MG63 (cell line): ENCODE measurements around the gene DLL4. TPM values are rescaled to one million over a fixed set of nuclear protein-coding genes. Genes with fewer than 3 reads are reported as not detected.
A peak's percentile ranks its signal among the peaks of the same experiment; 100 is the strongest.
"Not testable (repeated sequence)": the region's sequence is repeated elsewhere in the genome, so short reads cannot be mapped to it uniquely, and the experiment has no call there.

ENCODE experiments used
- DNase-seq: peaks from one replicate; pipeline ENCODE4 v3.0.0-alpha.2; 2020
- H3K27me3 ChIP-seq: fragments of 250-450 bp; sonication (Bioruptor Pico); 2 replicates; pipeline ENCODE4 v1.5.1; 2020; ENCODE audit warnings: mild to moderate bottlenecking, moderate library complexity
- H3K36me3 ChIP-seq: fragments of 250-450 bp; sonication (Bioruptor Pico); 2 replicates; pipeline ENCODE4 v1.5.1; 2020; ENCODE audit warnings: mild to moderate bottlenecking, moderate library complexity
- H3K4me3 ChIP-seq: fragments of 250-450 bp; sonication (Bioruptor Pico); 2 replicates; pipeline ENCODE4 v1.5.1; 2020; ENCODE audit warnings: mild to moderate bottlenecking, moderate library complexity
- H3K9me3 ChIP-seq: fragments of 250-450 bp; sonication (Bioruptor Pico); 2 replicates; pipeline ENCODE4 v1.5.1; 2020; ENCODE audit warnings: mild to moderate bottlenecking, moderate library complexity
- total RNA-seq: library from RNA; depleted of rRNA; stranded (reverse); fragments of >200 nt; shearing (Covaris generic); gene quantifications from 2 replicates; pipeline ENCODE4 v1.2.3, GENCODE V29; 2014; ENCODE audit warnings: low replicate concordance

The DLL4 gene
- total RNA-seq, 1 experiment from 2014 or later, result not detected

DNA sequence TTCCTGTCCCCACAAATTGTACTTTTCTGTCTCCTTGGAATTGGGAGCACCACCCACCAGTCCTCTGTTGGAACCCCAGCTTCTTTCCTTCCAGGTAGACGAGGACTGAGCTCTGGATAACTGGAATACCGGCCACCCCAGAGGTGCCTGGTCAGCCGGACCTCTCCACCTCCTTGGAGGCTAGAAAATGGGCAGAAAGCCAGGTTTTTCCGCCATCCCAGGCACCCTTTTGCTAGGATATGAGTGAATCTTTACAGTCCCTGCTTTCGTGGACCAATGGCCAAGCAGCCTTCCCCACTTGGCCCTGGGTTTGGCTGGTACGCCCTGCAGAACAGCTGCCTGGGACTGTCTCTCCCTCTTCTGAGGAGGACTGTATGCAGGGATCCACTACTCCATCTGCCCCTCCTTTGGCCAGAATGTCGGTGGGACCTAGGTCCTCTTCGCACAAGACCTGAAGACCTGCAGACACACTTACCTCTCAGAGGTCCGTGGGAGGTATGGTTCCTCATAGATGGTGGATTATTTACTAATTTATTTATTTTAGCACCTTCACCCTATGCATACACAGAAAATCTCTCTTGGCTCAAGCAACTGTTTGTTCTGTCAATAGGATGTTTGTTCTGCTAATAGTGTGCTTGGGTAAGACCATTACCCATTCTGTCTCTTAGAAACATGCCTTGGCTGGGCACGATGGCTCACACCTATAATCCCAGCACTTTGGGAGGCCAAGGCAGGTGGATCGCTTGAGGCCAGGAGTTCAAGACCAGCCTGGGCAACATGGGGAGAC lies 15.6 kb downstream of the DLL4 start:
- Histone ChIP-seq H3K4me3 (no peak overlapping the region), H3K27me3 (no peaks in the 10 kb centered on the region), H3K9me3 (no peaks in the 10 kb centered on the region), H3K36me3 (no peaks in the 10 kb centered on the region)
- DNase-seq, result no peak

DNA sequence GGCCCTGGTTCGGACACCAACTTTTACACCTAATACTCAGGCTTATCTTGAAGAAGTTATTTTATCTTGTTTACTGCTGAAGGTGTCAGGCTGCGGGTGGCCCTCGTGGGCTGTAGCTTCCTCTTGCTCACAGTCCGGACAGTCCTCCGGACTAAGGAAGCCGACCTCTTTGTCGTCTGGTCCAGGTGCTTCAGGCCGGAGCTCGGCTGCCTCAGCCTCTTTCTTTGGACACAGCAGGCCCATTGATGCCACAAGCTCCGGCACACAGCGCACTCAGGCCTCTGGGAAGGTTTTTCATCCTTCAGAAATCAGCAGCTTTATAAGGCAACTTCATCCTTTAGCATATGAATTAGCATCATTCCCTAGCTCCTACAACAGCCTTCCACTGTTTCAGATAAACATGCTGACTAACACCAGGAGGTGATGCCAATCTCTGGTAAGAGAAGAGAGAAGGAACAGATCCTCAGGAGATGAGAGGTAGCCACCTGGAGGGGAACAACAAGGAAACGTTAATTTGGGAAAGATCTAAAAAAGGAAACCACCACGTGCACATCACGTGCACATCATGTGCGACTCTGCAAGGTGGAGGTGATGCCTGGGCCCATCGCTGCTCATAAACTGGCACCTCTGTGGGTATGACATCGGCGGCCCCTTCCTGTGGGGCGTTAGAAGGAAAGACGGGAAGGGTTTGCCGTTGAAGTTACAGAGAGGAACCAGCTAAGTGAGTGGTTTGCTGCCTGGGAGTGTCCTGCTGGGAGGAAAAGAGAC lies 19.8 kb downstream of the DLL4 start:
- H3K27me3 ChIP-seq, result no peaks in the 10 kb centered on the region
- DNase-seq, result no peak
- H3K4me3 ChIP-seq, result no peak overlapping the region
- no peaks in the 10 kb centered on the region for H3K36me3 ChIP-seq
- no peaks in the 10 kb centered on the region for H3K9me3 ChIP-seq

DNA sequence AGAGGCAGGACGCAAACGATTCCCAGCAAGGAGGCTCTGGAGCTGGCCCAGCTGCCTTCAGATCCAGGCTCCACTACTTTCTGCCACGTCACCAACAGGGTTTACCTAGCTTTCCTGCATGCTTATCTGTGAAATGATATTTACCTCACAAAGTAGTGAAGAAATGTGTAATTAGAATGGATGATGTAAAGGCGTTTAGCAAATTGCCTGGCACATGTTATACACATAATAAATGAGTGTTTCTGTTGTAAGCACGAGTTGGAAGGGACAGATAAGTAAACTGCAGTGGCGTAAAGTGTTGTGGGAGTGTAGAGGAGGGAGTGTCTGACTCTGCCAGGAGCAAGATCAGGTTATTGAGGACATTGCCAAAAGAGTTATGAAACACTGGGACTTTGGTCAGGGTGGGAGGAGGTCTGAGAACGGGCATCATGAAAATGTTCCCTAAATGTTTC lies 20.6 kb downstream of the DLL4 start:
- no peak for DNase-seq
- peaks cover under 1% of the 10 kb centered on the region; the same call in 1 of the 2 replicates for H3K36me3 ChIP-seq
- no peak overlapping the region for H3K4me3 ChIP-seq
- no peaks in the 10 kb centered on the region for H3K27me3 ChIP-seq
- H3K9me3 ChIP-seq, result no peaks in the 10 kb centered on the region

DNA sequence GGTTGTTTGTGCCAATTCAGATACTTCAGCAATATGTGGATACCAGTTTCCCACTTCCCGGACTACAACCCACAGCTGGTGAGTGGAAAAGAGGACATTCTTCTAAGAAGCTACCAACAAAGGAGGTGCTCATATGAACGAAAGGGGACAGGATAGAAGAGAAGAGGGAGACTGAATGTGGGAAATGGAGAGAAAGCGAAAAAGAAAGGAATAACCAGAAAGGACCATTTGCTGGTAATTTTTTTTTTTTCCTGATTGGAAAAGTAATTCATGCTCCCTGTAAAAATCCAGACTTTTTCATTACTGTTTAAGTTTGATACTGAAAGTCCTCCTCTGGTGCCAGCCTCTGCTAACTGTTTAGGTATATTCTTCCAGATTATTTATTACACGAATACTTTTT lies 22.6 kb downstream of the DLL4 start:
- Histone ChIP-seq H3K9me3 (no peaks in the 10 kb centered on the region), H3K36me3 (peaks cover 15% of the 10 kb centered on the region), H3K4me3 (no peak overlapping the region; the same call in 1 of the 2 replicates), H3K27me3 (no peaks in the 10 kb centered on the region)
- no peak for DNase-seq

DNA sequence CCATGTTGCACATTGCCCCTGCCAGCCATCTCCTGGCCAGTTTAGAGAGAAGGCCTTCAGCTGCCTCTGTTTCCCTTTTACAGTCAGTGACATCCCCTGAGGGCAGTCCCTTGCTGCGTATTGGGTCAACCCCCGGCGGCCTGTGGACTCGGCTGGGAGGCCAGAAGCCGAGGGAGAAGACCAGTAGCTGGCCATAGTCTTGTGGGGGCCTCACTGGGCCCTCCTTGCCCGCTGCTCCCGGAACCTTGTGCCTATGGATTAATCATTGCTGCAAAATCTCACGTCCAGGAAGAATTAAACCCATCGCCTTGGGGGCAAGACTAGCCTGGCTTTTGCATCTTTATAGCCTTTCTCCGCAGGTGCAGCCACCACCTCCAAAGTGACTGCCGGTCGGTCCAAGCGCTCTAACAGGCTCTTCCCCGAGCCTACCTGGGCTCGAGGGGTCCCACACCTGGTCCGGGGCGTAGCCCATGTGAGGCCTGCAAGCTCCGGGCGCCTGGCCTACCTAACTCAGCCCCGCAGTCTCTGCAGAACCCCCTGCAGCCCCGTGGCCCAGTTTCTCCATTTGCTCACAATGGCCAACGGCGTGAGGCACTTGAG lies 23.3 kb downstream of the DLL4 start:
- no peak for DNase-seq
- H3K27me3 ChIP-seq, result no peaks in the 10 kb centered on the region
- H3K4me3 ChIP-seq, result peak overlapping the region; percentile 68

DNA sequence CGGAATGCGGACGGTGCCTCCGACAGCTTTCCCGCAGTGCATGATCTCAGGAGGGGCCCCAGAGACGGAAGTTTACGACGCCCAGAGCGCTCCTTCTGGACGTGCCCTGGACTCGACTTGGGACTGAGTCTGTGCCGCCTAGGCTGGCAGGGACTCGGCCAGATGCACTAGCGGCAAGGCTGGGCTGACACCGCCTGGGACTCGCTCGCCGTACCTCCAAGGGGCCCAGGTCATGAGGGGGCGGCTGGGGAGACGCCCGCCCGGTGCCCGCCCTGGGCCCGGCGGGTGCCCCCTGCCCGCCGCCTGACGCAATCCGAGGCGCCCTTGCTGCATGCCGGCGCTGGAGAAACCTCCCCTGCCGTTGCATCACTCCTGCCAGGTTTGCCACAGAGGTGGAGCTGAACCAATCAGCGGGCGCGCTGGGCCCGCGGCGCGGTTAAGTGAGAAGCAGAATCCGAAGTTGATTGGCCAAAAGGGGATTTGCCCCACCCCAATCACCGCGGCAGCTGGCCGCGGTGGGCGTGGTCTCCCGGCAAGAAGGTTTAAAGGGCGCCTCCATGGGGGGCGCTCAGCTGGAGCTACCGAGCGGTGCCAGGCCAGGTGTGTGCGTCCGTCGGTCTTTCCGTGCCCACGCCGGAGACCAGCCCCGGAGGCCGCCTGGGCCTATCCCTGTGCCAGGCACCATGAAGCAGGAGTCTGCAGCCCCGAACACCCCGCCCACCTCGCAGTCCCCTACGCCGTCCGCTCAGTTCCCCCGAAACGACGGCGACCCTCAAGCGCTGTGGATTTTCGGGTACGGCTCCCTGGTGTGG lies 24.0 kb downstream of the DLL4 start, which contains the start of gene CHAC1:
Gene CHAC1 (plus strand): TSS at position 571 of the 812 bp plus-strand sequence. CDS start 113 bp downstream, at position 684.
- H3K4me3 ChIP-seq, result peak within 1 kb of the TSS; percentile 68

More for the DNA sequence above, 23.3 kb downstream of the DLL4 start:
- Histone ChIP-seq H3K36me3 (peaks cover 17% of the 10 kb centered on the region), H3K9me3 (no peaks in the 10 kb centered on the region)

DNA sequence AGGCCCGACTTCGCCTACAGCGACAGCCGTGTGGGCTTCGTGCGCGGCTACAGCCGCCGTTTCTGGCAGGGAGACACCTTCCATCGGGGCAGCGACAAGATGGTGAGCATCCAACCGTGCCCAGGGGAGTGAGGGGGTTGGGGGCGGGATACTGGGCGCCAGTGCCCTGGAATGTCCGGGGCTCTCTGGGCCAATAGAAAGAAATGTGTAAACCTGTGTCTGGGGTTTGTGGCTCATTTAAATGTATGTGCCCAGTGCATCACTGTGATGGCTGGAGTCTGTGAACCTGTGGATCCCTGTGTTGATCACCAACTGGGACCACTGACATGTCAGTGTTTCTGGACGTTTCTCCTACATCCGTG lies 24.6 kb downstream of the DLL4 start:
- H3K36me3 ChIP-seq, result peaks cover 17% of the 10 kb centered on the region
- no peaks in the 10 kb centered on the region for H3K9me3 ChIP-seq
- peak overlapping the region; percentile 68 for H3K4me3 ChIP-seq
- H3K27me3 ChIP-seq, result no peaks in the 10 kb centered on the region
- no peak for DNase-seq

More for the DNA sequence above, 24.0 kb downstream of the DLL4 start, which contains the start of gene CHAC1:
- H3K27me3 ChIP-seq, result no peaks in the 10 kb centered on the region
- peaks cover 17% of the 10 kb centered on the region for H3K36me3 ChIP-seq
- no peaks in the 10 kb centered on the region for H3K9me3 ChIP-seq
- peak; percentile 96 for DNase-seq

DNA sequence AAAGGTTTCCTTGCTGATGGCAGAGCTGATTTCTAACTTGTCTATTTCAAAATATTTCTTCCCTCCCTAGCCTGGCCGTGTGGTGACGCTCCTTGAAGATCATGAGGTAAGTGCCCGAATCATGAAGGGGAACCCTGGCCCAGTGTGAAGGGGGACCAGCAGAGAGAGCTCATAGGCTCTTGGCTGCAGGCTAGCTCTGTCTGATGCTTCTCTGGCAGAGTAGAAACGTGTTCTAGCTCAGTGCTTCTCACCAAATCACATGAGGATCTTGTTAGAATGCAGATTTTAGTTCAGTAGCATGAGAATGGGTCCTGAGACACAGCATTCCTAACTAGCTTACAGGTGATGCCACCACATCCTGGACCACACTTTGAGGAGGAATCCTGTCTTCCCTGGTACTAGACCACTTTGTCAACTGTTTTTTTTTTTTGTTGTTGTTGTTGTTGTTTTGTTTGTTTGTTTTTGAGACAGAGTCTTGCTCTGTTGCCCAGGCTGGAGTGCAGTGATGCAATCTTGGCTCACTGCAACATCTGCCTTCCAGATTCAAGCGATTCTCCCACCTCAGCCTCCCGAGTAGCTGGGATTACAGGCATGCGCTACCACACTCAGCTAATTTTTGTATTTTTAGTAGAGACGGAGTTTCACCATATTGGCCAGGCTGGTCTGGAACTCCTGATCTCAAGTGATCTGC lies 25.2 kb downstream of the DLL4 start:
- not testable (repeated sequence) for H3K9me3 ChIP-seq, DNase-seq, H3K27me3 ChIP-seq
- Histone ChIP-seq H3K4me3 (peak overlapping the region; percentile 68), H3K36me3 (peaks cover 17% of the 10 kb centered on the region)

DNA sequence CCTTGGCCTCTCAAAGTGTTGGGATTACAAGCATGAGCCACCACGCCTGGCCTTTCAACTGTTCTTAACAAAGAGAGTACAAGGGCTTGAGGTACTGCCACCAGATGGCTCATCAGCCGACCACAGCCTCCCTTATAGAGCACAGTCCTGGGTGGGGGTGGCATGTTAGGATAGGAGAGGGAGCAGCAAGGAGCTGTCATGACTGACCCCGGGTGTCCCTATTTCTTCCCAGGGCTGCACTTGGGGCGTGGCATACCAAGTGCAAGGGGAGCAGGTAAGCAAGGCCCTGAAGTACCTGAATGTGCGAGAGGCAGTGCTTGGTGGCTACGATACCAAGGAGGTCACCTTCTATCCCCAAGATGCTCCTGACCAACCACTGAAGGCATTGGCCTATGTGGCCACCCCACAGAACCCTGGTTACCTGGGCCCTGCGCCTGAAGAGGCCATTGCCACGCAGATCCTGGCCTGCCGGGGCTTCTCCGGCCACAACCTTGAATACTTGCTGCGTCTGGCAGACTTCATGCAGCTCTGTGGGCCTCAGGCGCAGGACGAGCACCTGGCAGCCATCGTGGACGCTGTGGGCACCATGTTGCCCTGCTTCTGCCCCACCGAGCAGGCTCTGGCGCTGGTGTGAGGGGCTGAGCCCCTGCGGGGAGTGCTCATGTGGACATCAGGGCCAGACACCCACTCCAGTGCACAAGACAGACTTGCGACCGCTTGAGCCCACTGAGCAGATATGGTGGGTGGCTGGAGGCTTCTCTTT lies 26.2 kb downstream of the DLL4 start:
- Histone ChIP-seq H3K36me3 (peaks cover 17% of the 10 kb centered on the region), H3K27me3 (no peaks in the 10 kb centered on the region), H3K4me3 (no peak overlapping the region)

DNA sequence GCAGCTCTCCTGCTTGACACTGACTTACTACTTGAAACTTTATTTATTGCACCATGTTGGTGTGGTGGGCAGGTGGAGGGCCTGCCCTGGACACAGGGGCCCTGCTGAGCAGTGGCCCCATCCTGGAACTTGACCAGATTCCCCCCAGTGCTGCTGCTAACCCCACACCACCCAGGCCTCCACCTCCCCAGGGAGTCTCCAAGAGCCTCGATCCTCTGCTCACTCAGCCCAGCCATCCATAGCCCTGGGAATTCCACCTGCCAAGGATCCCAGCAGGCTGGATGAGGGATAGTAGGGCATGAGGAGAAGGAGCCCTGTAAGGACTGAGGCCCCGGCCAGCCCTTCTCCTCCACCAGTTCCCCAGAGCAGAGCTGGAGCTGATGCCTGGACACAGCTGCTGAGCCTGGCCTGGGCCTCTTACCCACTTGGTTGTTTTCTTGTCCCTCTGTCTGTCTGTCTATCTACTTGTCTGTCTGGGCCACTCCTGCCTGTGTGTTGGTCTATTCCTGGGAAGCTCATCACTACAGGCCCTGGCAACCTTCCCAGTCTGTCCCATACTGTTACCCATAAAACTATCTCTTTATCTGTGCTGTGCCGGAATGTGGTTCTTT lies 26.9 kb downstream of the DLL4 start:
- no peak overlapping the region for H3K4me3 ChIP-seq
- DNase-seq, result no peak
- no peaks in the 10 kb centered on the region for H3K27me3 ChIP-seq
- H3K9me3 ChIP-seq, result no peaks in the 10 kb centered on the region
- H3K36me3 ChIP-seq, result peaks cover 17% of the 10 kb centered on the region

More for the DNA sequence above, 26.2 kb downstream of the DLL4 start:
- H3K9me3 ChIP-seq, result no peaks in the 10 kb centered on the region
- DNase-seq, result no peak

DNA sequence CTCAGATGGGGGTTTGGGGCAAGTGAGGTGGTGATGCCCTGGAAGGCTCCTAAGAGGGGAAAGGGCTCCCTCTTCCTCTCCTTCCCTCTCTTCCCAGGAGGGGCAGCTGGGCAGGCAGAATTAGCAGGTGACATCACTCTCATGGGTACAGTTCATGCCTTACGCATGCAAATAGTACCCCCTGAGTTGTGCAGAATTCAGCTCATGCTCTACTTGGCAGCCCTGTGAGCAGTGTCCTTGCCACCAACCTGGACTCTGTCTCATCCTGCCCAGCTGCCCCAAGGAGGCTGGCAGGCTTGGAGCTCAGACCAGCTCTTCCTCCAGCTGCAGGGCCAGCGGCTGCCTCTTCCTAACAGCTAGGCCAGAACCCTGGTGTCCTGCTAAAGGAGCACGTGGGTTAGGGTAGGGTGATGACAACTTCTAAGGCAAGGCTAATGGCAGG lies 27.4 kb downstream of the DLL4 start:
- no peaks in the 10 kb centered on the region for H3K9me3 ChIP-seq
- no peak overlapping the region for H3K4me3 ChIP-seq
- no peak for DNase-seq
- H3K27me3 ChIP-seq, result no peaks in the 10 kb centered on the region
- H3K36me3 ChIP-seq, result peaks cover 17% of the 10 kb centered on the region

DNA sequence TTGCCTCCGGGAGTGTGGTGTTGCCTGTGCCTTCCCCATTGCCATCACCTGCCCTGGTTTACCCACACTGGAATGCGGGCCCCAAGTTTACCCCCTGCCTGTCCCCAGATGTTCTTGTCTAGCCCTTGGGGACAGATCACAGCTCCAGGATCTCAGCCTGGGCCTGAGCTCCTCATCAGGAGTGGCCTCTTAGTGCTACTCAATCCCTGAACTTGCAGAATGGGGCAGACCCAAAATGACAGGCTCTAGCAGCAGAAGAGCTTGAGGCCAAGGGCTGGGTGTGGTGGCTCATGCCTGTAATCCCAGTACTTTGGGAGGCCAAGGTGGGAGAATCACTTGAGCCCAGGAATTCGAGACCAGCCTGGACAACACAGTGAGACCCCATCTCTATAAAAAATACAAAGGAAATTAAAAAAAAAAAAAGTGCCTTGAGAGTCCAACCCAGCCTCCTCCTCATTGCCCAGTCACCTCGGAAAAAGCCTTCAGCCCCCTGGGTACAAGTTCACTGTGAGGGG lies 28.0 kb downstream of the DLL4 start:
- Histone ChIP-seq H3K36me3 (peaks cover 17% of the 10 kb centered on the region), H3K27me3 (no peaks in the 10 kb centered on the region), H3K9me3 (no peaks in the 10 kb centered on the region), H3K4me3 (no peak overlapping the region)
- no peak for DNase-seq

DNA sequence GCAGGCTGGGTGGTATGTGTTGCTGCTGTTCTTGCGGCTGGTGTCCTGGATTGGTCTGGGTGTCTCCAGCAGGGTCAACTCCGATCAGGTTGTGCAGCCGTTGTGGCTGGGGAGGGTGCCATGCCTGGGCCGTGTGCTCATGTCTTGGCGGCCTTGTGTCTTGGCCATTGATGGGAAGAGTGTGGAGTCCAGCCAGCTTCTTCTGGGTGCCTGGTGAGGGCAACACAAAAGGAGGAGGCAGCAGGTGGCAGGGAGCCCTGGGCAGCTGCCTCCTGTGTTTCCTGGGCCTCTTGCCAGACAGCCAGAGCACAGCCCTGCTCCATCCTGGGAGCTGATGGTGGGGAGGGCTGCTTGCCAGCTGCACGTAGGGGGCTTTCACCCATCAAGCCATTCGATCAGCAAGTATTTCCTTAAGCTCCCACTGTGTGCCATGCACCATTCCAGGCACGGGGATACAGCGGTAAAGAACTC lies 28.5 kb downstream of the DLL4 start:
- Histone ChIP-seq H3K36me3 (peaks cover 17% of the 10 kb centered on the region), H3K9me3 (no peaks in the 10 kb centered on the region)
- DNase-seq, result peak; percentile 90

DNA sequence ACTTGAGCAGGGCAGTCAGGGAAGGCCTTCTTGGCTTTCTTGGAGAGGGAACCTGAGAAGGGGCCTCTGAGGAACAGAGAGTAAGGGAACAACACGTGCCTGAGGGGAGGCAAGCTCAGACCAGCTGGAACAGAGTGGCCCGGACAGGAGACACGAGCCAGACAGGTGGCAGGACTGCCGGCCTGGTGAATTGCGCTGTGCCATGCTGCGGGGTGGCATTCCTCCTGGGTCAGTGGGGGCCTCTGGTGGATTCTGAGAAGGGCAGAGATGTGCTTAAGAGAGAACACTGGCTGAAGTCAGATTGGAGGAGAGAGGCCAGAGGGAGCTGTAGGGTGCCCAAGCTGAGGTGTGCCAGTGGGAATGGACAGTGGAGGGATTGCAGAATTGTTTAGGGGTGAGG lies 29.0 kb downstream of the DLL4 start:
- DNase-seq, result no peak
- peaks cover 17% of the 10 kb centered on the region for H3K36me3 ChIP-seq
- no peaks in the 10 kb centered on the region for H3K27me3 ChIP-seq
- H3K4me3 ChIP-seq, result no peak overlapping the region
- no peaks in the 10 kb centered on the region for H3K9me3 ChIP-seq

More for the DNA sequence above, 28.5 kb downstream of the DLL4 start:
- Histone ChIP-seq H3K27me3 (no peaks in the 10 kb centered on the region), H3K4me3 (no peak overlapping the region)
